Erythroblast (primary cell): ENCODE results near the gene BIRC7.

Experiments used
- GATA1 ChIP-seq: IDR thresholded peaks from 2 replicates; pipeline ENCODE4 v1.6.1; 2011; ENCODE audit warnings: low read depth, mild to moderate bottlenecking, control low read depth, low read length, moderate library complexity
- POLR2A ChIP-seq: IDR thresholded peaks from 2 replicates; pipeline ENCODE4 v1.6.1; 2011; ENCODE audit warnings: mild to moderate bottlenecking, low read length

- TF ChIP-seq POLR2A: no peak
- no peak for TF ChIP-seq GATA1
Measured at GRCh38 chr20:63225082-63225454, 10.6 kb upstream of the BIRC7 start.
